Gastroesophageal sphincter (tissue), 3 donors: ENCODE results near the gene SCGB3A1.

Source experiments
- POLR2A ChIP-seq, 2 donors: fragments of 450-650 bp; IDR thresholded peaks; one replicate each; pipeline ENCODE4 v1.6.1; 2017; ENCODE audit warnings: antibody characterized with exemption in 2 of 2, mild to moderate bottlenecking in 2 of 2, moderate library complexity in 1 of 2
- POLR2AphosphoS5 ChIP-seq: sonication (generic); formaldehyde crosslinking; IDR thresholded peaks from one replicate; pipeline ENCODE4 v1.6.1; 2017; ENCODE audit warnings: antibody characterized with exemption
- TF ChIP-seq, protein P1 (sequence below), 4 experiments: fragments of 200-600 bp in 2 of 4; fragments of 450-650 bp in 2 of 4; sonication (generic) in 1 of 4; IDR thresholded peaks; one replicate each; pipeline ENCODE4 v1.5.1; 2017 to 2019; ENCODE audit warnings: antibody characterized with exemption in 4 of 4, mild to moderate bottlenecking in 2 of 4, moderate library complexity in 2 of 4

DNA sequence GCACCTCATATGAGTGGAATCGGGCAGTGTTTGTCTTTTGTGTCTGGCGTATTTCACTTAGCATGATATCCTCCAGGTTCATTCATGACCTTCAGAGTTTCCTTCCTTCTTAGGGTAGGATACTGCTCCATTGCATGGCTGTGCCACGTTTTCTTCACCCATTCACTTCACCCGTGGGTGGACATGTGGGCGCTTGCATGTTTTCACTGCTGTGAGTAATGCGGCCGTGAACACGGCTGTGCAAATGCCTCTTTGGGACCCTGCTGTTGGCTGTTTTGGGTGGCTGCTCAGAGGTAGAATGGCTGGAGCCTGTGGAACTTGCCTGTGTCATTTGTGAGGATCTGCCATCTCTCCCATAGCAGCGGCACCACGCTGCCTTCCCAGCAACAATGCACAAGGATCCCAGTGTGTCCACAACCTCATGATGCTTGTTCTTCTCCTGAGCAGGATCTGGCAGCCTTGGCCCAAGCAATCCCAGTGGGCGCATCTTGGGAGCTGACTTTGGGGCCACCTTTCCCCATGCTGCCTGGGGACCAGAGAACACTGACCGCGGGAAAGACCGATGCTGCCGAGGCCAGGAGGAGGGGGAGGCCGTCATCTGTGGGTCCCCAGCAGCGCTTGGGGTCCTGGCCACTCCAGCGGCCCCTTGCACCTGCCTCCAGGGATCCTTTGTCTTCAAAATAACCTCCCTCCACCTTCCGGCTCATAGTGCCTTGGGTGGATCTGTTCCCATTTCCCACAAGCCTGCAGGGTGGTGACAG is 2.3 kb upstream of the SCGB3A1 start:
- TF ChIP-seq, protein P1, sequence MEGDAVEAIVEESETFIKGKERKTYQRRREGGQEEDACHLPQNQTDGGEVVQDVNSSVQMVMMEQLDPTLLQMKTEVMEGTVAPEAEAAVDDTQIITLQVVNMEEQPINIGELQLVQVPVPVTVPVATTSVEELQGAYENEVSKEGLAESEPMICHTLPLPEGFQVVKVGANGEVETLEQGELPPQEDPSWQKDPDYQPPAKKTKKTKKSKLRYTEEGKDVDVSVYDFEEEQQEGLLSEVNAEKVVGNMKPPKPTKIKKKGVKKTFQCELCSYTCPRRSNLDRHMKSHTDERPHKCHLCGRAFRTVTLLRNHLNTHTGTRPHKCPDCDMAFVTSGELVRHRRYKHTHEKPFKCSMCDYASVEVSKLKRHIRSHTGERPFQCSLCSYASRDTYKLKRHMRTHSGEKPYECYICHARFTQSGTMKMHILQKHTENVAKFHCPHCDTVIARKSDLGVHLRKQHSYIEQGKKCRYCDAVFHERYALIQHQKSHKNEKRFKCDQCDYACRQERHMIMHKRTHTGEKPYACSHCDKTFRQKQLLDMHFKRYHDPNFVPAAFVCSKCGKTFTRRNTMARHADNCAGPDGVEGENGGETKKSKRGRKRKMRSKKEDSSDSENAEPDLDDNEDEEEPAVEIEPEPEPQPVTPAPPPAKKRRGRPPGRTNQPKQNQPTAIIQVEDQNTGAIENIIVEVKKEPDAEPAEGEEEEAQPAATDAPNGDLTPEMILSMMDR (IDR thresholded peaks at IDR 0.05): no peak
- no peak for TF ChIP-seq POLR2AphosphoS5
- TF ChIP-seq POLR2A (IDR thresholded peaks at IDR 0.05): no peak
